MCF 10A (cell line): Measurements from ENCODE around the gene PIGC. TPM values are rescaled to one million over a fixed set of nuclear protein-coding genes. Genes with fewer than 3 reads are reported as not detected.
A peak's percentile ranks its signal among the peaks of the same experiment; 100 is the strongest.

Experiments used
- BruUV-seq: library from RNA; stranded (reverse); fragments of 400-500 nt; replicated peaks from 2 replicates; lab custom pipeline; 2021; lab: Mats Ljungman, UMichigan
- CTCF ChIA-PET: fragments of 300-600 bp; sonication (Branson Sonifier 250); formaldehyde crosslinking; extraction: SDS; loops from one replicate; lab custom pipeline; 2021; ENCODE audit warnings: antibody characterized with exemption, inconsistent platforms; lab: Yijun Ruan, JAX
- POLR2A ChIA-PET: fragments of 300-600, 350-650 bp; sonication (Branson Sonifier 250); formaldehyde crosslinking; extraction: SDS; loops from one replicate; lab custom pipeline; 2020; ENCODE audit warnings: antibody characterized with exemption, inconsistent platforms; lab: Yijun Ruan, JAX
- DNase-seq: peaks from one replicate; pipeline ENCODE4 v3.0.0-alpha.2; 2018; ENCODE audit not compliant: unreplicated experiment
- H3K27ac Mint-ChIP-seq: one replicate; pipeline ENCODE4 v1.8.0; 2022; ENCODE audit warnings: mild to moderate bottlenecking, low read depth, mixed read lengths; ENCODE audit not compliant: unreplicated experiment
- H3K27me3 Mint-ChIP-seq: one replicate; pipeline ENCODE4 v1.8.0; 2022; ENCODE audit warnings: mixed read lengths; ENCODE audit not compliant: insufficient read depth, unreplicated experiment
- H3K36me3 Mint-ChIP-seq: one replicate; pipeline ENCODE4 v1.8.0; 2022; ENCODE audit warnings: mild to moderate bottlenecking, moderate library complexity, mixed read lengths; ENCODE audit not compliant: insufficient read depth, unreplicated experiment
- H3K4me1 Mint-ChIP-seq: one replicate; pipeline ENCODE4 v1.8.0; 2022; ENCODE audit warnings: mixed read lengths; ENCODE audit not compliant: insufficient read depth, unreplicated experiment
- H3K4me3 Mint-ChIP-seq: one replicate; pipeline ENCODE4 v1.8.0; 2022; ENCODE audit warnings: mild to moderate bottlenecking, moderate library complexity, mixed read lengths; ENCODE audit not compliant: unreplicated experiment
- H3K9me3 Mint-ChIP-seq: one replicate; pipeline ENCODE4 v1.8.0; 2022; ENCODE audit warnings: mixed read lengths; ENCODE audit not compliant: unreplicated experiment
- CTCF ChIP-seq: fragments of 200-600 bp; IDR thresholded peaks from one replicate; pipeline ENCODE4 v1.8.0; 2022; ENCODE audit warnings: antibody characterized with exemption, mild to moderate bottlenecking; ENCODE audit not compliant: unreplicated experiment
- intact Hi-C: fragments of 100-400 bp; cut with micrococcal nuclease; formaldehyde crosslinking; loops from 2 replicates; pipeline ENCODE4 v1.14.1; 2022
- total RNA-seq: library from RNA; stranded (reverse); gene quantifications from 2 replicates; pipeline ENCODE4 v1.2.3, GENCODE V29; 2022

Gene PIGC
- total RNA-seq, 1 experiment from 2014 or later, result 20.2 TPM

DNA sequence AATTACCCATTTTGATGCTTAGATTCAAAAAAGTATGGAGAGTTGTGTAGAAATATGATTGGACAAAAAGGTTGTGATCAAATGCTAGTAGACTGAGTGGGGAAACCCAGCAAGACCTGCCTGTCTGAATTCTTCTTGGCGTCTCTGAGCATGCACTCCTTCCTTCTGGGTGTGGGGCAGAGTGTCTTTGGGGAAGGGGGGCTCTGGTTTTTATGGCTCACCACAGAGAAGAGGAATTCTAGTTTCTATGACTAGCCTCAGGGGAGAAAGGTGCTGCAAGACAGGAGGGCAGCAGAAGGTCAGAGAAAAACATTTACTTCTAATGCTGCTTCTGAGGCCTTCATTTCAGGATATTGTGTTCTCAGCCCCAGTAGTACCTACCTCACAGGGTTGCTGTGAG is 33.9 kb upstream of the PIGC start:
- no peak for DNase-seq
- Mint-ChIP-seq H3K9me3 (no peaks in the 10 kb centered on the region), H3K27me3 (peaks cover 5% of the 10 kb centered on the region), H3K4me3 (no peak overlapping the region), H3K27ac (no peak overlapping the region), H3K36me3 (no peaks in the 10 kb centered on the region), H3K4me1 (peaks cover 28% of the 10 kb centered on the region)
- CTCF ChIA-PET, result interaction anchor here (0.6 to 1.1 kb wide), 2 partner anchors 34 to 156 kb away, joined by 3 read pairs; no protein-coding TSS in a partner anchor
- no peak for TF ChIP-seq CTCF
- intact Hi-C loops, result no loop called here
- POLR2A ChIA-PET, result no interaction called here
- no TSS peak for BruUV-seq

DNA sequence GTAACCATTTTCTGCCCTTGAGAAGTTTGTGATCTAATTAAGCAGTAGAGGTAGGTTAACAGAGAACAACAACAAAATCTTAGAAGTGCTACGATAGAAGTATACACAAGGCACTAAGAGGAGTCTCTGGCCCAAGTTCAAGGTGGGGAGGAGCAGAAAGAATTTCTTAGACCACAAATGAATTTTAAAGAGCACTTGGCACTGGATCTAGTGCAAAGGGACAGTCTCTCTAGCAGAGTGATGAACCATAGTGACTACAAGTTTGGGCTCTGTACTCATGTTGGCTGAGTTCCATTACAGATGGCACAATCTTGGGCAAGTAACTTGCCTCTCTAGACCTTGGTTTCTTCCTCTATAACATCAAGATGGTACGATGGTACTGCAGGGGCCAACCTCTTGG is 33.3 kb upstream of the PIGC start:
- CTCF ChIA-PET, result interaction anchor here (0.8 to 1.1 kb wide), 2 partner anchors 34 to 45 kb away, joined by 3 read pairs; no protein-coding TSS in a partner anchor
- POLR2A ChIA-PET, result no interaction called here
- peaks cover under 1% of the 10 kb centered on the region for H3K27me3 Mint-ChIP-seq
- no TSS peak for BruUV-seq
- H3K9me3 Mint-ChIP-seq, result no peaks in the 10 kb centered on the region
- intact Hi-C loops, result no loop called here
- peak overlapping the region; percentile 84 for H3K27ac Mint-ChIP-seq
- peaks cover 28% of the 10 kb centered on the region for H3K4me1 Mint-ChIP-seq
- H3K36me3 Mint-ChIP-seq, result no peaks in the 10 kb centered on the region
- H3K4me3 Mint-ChIP-seq, result no peak overlapping the region
- TF ChIP-seq CTCF, result no peak
- DNase-seq, result peak; percentile 32

DNA sequence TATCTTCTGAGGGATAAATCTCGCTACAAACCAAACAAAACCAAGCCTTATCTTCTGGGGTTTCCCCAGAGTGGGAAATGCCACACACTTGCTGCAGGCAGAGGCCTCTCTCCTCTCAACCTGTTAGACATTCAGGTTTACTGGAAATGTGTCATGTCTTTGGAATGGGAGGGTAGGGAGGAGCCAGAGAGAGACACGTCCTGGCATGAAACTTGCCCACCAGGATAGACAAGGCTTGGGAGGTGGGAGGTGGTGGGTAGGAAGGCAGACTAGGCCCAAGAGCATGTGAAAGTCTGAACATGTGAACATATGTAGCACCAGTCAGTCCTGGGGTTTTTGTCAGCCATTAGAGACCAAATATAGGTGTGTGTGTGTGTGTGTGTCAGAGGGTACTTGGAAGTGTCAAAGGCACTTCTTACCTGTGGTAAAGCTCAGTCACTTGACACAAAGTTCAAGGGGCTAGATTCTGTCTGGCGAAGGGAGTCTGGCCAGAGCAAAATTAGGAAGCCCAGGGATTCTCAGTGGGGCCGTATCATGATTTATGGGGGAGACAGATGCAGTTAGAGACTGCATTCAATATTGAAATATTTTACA is 32.4 kb upstream of the PIGC start:
- intact Hi-C loops, result no loop called here
- peak overlapping the region; percentile 84 for H3K27ac Mint-ChIP-seq
- H3K9me3 Mint-ChIP-seq, result no peaks in the 10 kb centered on the region
- peak; percentile 76 for DNase-seq
- no peaks in the 10 kb centered on the region for H3K36me3 Mint-ChIP-seq
- BruUV-seq, result TSS peak; percentile 27
- no peaks in the 10 kb centered on the region for H3K27me3 Mint-ChIP-seq
- TF ChIP-seq CTCF, result no peak
- H3K4me3 Mint-ChIP-seq, result no peak overlapping the region
- CTCF ChIA-PET, result interaction anchor here (0.6 to 1.0 kb wide), 3 partner anchors 10 to 44 kb away, joined by 3 to 4 read pairs (median 3); no protein-coding TSS in a partner anchor
- POLR2A ChIA-PET, result no interaction called here
- H3K4me1 Mint-ChIP-seq, result peaks cover 28% of the 10 kb centered on the region

- BruUV-seq, result no TSS peak
- CTCF ChIA-PET, result interaction anchor here (1.5 kb wide), 1 partner anchor 25 kb away, joined by 3 read pairs; no protein-coding TSS in a partner anchor
- TF ChIP-seq CTCF, result no peak
- Mint-ChIP-seq H3K27me3 (no peaks in the 10 kb centered on the region), H3K9me3 (no peaks in the 10 kb centered on the region), H3K27ac (no peak overlapping the region), H3K4me1 (peaks cover 28% of the 10 kb centered on the region), H3K4me3 (no peak overlapping the region), H3K36me3 (no peaks in the 10 kb centered on the region)
- intact Hi-C loops, result no loop called here
- no peak for DNase-seq
- POLR2A ChIA-PET, result interaction anchor here (0.7 kb wide), 2 partner anchors 70 to 965 kb away, joined by 3 read pairs; no protein-coding TSS in a partner anchor
Observed at GRCh38 chr1:172473842-172474241, 30.0 kb upstream of the PIGC start.
